HepG2 (cell line): ENCODE measurements around the gene DAPK1. TPM values are rescaled to one million over a fixed set of nuclear protein-coding genes. Genes with fewer than 3 reads are reported as not detected.

ENCODE experiments used
- ATAC-seq: fragments of 200-7000 bp; cut with Tn5 transposase; 3 replicates; pipeline ENCODE4 v1.9.1; 2020; ENCODE audit warnings: mild to moderate bottlenecking, moderate library complexity
- BruUV-seq: library from RNA; stranded (reverse); fragments of 400-500 nt; replicated peaks from 2 replicates; lab custom pipeline; 2021; lab: Mats Ljungman, UMichigan
- CTCF ChIA-PET: fragments of 300-600 bp; formaldehyde crosslinking; extraction: SDS; loops from one replicate; lab custom pipeline; 2021; ENCODE audit warnings: low total read pairs, inconsistent platforms, low intra/inter-chr PET ratio; lab: Yijun Ruan, JAX
- POLR2A ChIA-PET: fragments of 350-600 bp; sonication (Branson Sonifier 250); formaldehyde crosslinking; loops from one replicate; lab custom pipeline; 2020; ENCODE audit warnings: antibody characterized with exemption, inconsistent platforms; lab: Yijun Ruan, JAX
- DNase-seq: peaks from one replicate; pipeline ENCODE4 v3.0.0-alpha.2; 2015; ENCODE audit warnings: low spot score
- FAIRE-seq: peaks from 3 replicates; lab custom pipeline; 2011; peaks lifted over from hg19 to GRCh38; lab: Jason Lieb, UNC
- H2AFZ ChIP-seq: one replicate; pipeline ENCODE4 v1.6.1; 2011; ENCODE audit warnings: low read length, inconsistent platforms
- H3K27ac ChIP-seq: fragments of 300-600 bp; 3 replicates; pipeline ENCODE4 v1.8.0; 2011; ENCODE audit warnings: mixed run types, mild to moderate bottlenecking, mixed read lengths, low read length, inconsistent platforms; ENCODE audit not compliant: insufficient read depth; ENCODE audit errors: extremely low read length
- H3K27me3 ChIP-seq, 2 experiments: fragments of 200-600 bp in 1 of 2; 2 replicates in 1 of 2; 3 replicates in 1 of 2; pipeline versions ENCODE4 v1.6.0 to v1.8.0; 2011; ENCODE audit warnings: low read length in 2 of 2, mild to moderate bottlenecking in 2 of 2, moderate library complexity in 2 of 2, inconsistent platforms in 1 of 2; ENCODE audit not compliant: insufficient read depth in 2 of 2, control insufficient read depth in 1 of 2
- H3K36me3 ChIP-seq, 2 experiments: fragments of 200-600 bp in 1 of 2; replicated peaks in 1 of 2; 2 replicates in 1 of 2; 3 replicates in 1 of 2; pipeline versions ENCODE4 v1.5.1 to v1.8.0; 2011; ENCODE audit warnings: low read length in 2 of 2, inconsistent platforms in 1 of 2; ENCODE audit not compliant: insufficient read depth in 2 of 2, control insufficient read depth in 1 of 2
- H3K4me1 ChIP-seq: 2 replicates; pipeline ENCODE4 v1.5.1; 2012; ENCODE audit warnings: low read length, inconsistent platforms; ENCODE audit not compliant: insufficient read depth
- H3K4me2 ChIP-seq: 2 replicates; pipeline ENCODE4 v1.6.0; 2011; ENCODE audit warnings: low read depth, low read length, inconsistent platforms
- H3K4me3 ChIP-seq, 3 experiments: fragments of 200-600 bp in 1 of 3; sonication (generic), shearing (Covaris generic) in 1 of 3; replicated peaks in 1 of 3; 2 replicates each; pipeline ENCODE4 v1.5.1; 2011 to 2016; ENCODE audit warnings: low read length in 3 of 3, inconsistent platforms in 2 of 3, low read depth in 2 of 3, mild to moderate bottlenecking in 2 of 3, control low read depth in 1 of 3, mixed read lengths in 1 of 3; ENCODE audit not compliant: insufficient read depth in 1 of 3
- H3K79me2 ChIP-seq: one replicate; pipeline ENCODE4 v1.6.1; 2011; ENCODE audit warnings: low read length, inconsistent platforms; ENCODE audit not compliant: insufficient read depth
- H3K9ac ChIP-seq: 2 replicates; pipeline ENCODE4 v1.6.0; 2011; ENCODE audit warnings: mild to moderate bottlenecking, low read depth, low read length, inconsistent platforms; ENCODE audit not compliant: insufficient read depth
- H3K9me3 ChIP-seq: 2 replicates; pipeline ENCODE4 v1.5.1; 2012; ENCODE audit warnings: mild to moderate bottlenecking, low read length
- H4K20me1 ChIP-seq: 2 replicates; pipeline ENCODE4 v1.6.0; 2011; ENCODE audit warnings: inconsistent platforms, mild to moderate bottlenecking, low read length, moderate library complexity; ENCODE audit not compliant: insufficient read depth
- HMGA1 ChIP-seq: sonication (generic); formaldehyde crosslinking; conservative IDR thresholded peaks from 2 replicates; pipeline ENCODE4 v1.4.0; 2020; ENCODE audit warnings: missing genetic modification reagents
- JUND ChIP-seq: sonication (generic); formaldehyde crosslinking; IDR thresholded peaks from 2 replicates; pipeline ENCODE4 v1.8.0; 2022; ENCODE audit warnings: mild to moderate bottlenecking, missing genetic modification reagents
- PHF20 ChIP-seq: sonication (generic); formaldehyde crosslinking; IDR thresholded peaks from 2 replicates; pipeline ENCODE4 v1.5.0; 2020; ENCODE audit warnings: mild to moderate bottlenecking, missing genetic modification reagents
- ZNF160 ChIP-seq: sonication (generic); formaldehyde crosslinking; IDR thresholded peaks from 2 replicates; pipeline ENCODE4 v1.8.0; 2022; ENCODE audit warnings: mild to moderate bottlenecking, inconsistent platforms, missing genetic modification reagents
- ZNF367 ChIP-seq: sonication (generic); formaldehyde crosslinking; IDR thresholded peaks from 2 replicates; pipeline ENCODE4 v1.4.0; 2020; ENCODE audit warnings: missing genetic modification reagents, borderline replicate concordance
- ZNF446 ChIP-seq: sonication (generic); formaldehyde crosslinking; IDR thresholded peaks from 2 replicates; pipeline ENCODE4 v1.5.0; 2020; ENCODE audit warnings: mild to moderate bottlenecking, missing genetic modification reagents
- WGBS: methylation state at CpG from one replicate; pipeline ENCODE4 v1.1.6; 2017; ENCODE audit warnings: low lambda C conversion rate; 5-methylcytosine and 5-hydroxymethylcytosine counted together
- in situ Hi-C: cut with HindIII; loops from 2 replicates; pipeline ENCODE4 v1.10.0; 2017; ENCODE audit warnings: low pct_unique_long_range_greater_than_20kb; ENCODE audit not compliant: extremely low pct_ligation_motif_present
- intact Hi-C: fragments of 100-400 bp; cut with micrococcal nuclease; formaldehyde crosslinking; loops from one replicate; pipeline ENCODE4 v1.10.0; 2022; ENCODE audit not compliant: unreplicated experiment
- polyA plus RNA-seq, 8 experiments: library from polyadenylated mRNA; depleted of rRNA in 3 of 8; stranded (reverse) in 7 of 8; unstranded in 1 of 8; fragments of >200 nt; fragmentation: Illumina TruSeq in 4 of 8; extraction: Trizol in 4 of 8; gene quantifications; 2 replicates each; pipeline versions ENCODE4 v1.2.1 to v1.2.3, GENCODE V29; 2011 to 2016; ENCODE audit warnings: low read depth in 4 of 8, missing spikeins in 1 of 8, mixed read lengths in 1 of 8; ENCODE audit not compliant: insufficient read depth in 1 of 8
- total RNA-seq, 5 experiments: library from RNA; depleted of rRNA; stranded (reverse); fragments of >200 nt; fragmentation: Illumina TruSeq; extraction: Trizol; gene quantifications; 2 replicates each; pipeline ENCODE4 v1.2.3, GENCODE V29; 2016; ENCODE audit warnings: low read depth in 1 of 5
- TF ChIP-seq, protein P1 (sequence below): sonication (generic); formaldehyde crosslinking; IDR thresholded peaks from 2 replicates; pipeline ENCODE4 v1.4.0; 2020; ENCODE audit warnings: mild to moderate bottlenecking, missing genetic modification reagents
- TF ChIP-seq, protein P2 (sequence below): sonication (generic); formaldehyde crosslinking; IDR thresholded peaks from 2 replicates; pipeline ENCODE4 v1.8.0; 2022; ENCODE audit warnings: missing genetic modification reagents, mild to moderate bottlenecking, inconsistent platforms, borderline replicate concordance

The DAPK1 gene
- total and polyA plus RNA-seq, 2 of the 13 experiments (the other 11 are each of a cell fraction or from before 2014, with no cell fraction given): 35.7 to 35.9 TPM

DNA sequence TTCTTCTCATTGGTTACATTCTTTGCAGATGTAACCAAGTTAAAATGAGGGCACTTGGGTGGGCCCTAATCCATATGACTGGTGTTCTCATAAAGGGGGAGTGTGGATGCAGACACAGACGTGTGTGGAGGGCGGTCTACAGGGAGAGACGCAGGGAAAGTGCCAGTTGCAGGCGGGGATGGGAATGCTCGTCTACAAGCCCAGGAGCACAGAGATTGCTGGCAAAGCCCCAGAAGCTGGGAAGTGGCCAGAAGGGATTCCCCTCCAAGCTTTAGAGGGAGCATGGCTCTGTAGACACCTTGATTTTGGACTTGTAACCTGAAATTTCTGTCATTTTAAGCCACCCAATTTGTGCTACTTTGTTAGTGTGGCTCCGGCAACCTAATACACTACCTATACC lies 131.4 kb downstream of the DAPK1 start:
- Histone ChIP-seq H3K27ac (no peak overlapping the region), H2AFZ (no peak overlapping the region), H4K20me1 (no peaks in the 10 kb centered on the region), H3K79me2 (no peaks in the 10 kb centered on the region), H3K9me3 (no peaks in the 10 kb centered on the region), H3K27me3 (no peaks in the 10 kb centered on the region), H3K4me2 (no peak overlapping the region), H3K36me3 (peaks cover 10 to 23% of the 10 kb centered on the region in 2 experiments; a peak in 4 of 5 replicates), H3K4me3 (no peak overlapping the region), H3K9ac (no peak overlapping the region), H3K4me1 (peaks cover 16% of the 10 kb centered on the region)
- DNase-seq: no peak
- in situ Hi-C loops (no loop called here), intact Hi-C loops (no loop called here)
- TF ChIP-seq PHF20 (CRISPR knock-in tag): no peak
- TF ChIP-seq, protein P1, sequence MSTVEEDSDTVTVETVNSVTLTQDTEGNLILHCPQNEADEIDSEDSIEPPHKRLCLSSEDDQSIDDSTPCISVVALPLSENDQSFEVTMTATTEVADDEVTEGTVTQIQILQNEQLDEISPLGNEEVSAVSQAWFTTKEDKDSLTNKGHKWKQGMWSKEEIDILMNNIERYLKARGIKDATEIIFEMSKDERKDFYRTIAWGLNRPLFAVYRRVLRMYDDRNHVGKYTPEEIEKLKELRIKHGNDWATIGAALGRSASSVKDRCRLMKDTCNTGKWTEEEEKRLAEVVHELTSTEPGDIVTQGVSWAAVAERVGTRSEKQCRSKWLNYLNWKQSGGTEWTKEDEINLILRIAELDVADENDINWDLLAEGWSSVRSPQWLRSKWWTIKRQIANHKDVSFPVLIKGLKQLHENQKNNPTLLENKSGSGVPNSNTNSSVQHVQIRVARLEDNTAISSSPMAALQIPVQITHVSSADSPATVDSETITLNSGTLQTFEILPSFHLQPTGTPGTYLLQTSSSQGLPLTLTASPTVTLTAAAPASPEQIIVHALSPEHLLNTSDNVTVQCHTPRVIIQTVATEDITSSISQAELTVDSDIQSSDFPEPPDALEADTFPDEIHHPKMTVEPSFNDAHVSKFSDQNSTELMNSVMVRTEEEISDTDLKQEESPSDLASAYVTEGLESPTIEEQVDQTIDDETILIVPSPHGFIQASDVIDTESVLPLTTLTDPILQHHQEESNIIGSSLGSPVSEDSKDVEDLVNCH (CRISPR knock-in tag): no peak
- no peak for TF ChIP-seq ZNF367 (CRISPR knock-in tag)
- no peak for TF ChIP-seq JUND
- TF ChIP-seq ZNF160 (CRISPR knock-in tag): no peak
- TF ChIP-seq, protein P2, sequence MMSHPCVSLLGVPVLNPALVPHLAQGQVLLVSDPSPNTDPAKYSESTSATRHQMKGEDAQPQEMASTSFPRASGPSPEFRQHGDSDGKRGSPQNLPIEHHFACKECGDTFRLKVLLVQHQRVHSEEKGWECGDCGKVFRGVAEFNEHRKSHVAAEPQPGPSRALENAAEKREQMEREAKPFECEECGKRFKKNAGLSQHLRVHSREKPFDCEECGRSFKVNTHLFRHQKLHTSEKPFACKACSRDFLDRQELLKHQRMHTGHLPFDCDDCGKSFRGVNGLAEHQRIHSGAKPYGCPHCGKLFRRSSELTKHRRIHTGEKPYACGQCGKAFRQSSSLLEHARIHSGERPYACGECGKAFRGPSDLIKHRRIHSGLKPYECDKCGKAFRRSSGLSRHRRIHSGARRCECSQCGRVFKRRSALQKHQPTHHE (CRISPR knock-in tag): no peak
- TF ChIP-seq ZNF446: no peak
- TF ChIP-seq HMGA1 (CRISPR knock-in tag): no peak
- CTCF ChIA-PET: no interaction called here
- no peak for FAIRE-seq
- no TSS peak for BruUV-seq
- no peak for ATAC-seq
- POLR2A ChIA-PET: no interaction called here
- 97% methylated on average over 6 of the region's 6 CpGs for WGBS
